Prostate gland (tissue), 2 donors: ENCODE results near the gene RAB6A. TPM values are rescaled to one million over a fixed set of nuclear protein-coding genes. Genes with fewer than 3 reads are reported as not detected.

Source experiments
- DNase-seq: peaks from one replicate; pipeline ENCODE4 v3.0.0-alpha.2; 2019; ENCODE audit warnings: low spot score
- H3K27ac ChIP-seq, 2 donors: fragments of 200-600 bp; sonication (generic); 2 replicates each; pipeline ENCODE4 v1.5.1; 2017 to 2019
- H3K27me3 ChIP-seq: fragments of 200-600 bp; sonication (generic); replicated peaks from 2 replicates; pipeline ENCODE4 v1.5.1; 2019; ENCODE audit not compliant: insufficient read depth
- H3K36me3 ChIP-seq, 2 donors: fragments of 200-600 bp; sonication (generic); 1 replicate in 1 of 2; 2 replicates in 1 of 2; pipeline versions ENCODE4 v1.5.1 to v1.8.1; 2017 to 2019
- H3K4me1 ChIP-seq: fragments of 200-600 bp; sonication (generic); replicated peaks from 2 replicates; pipeline ENCODE4 v1.5.1; 2019
- H3K4me3 ChIP-seq, 2 donors: fragments of 200-600 bp; sonication (generic); 2 replicates each; pipeline ENCODE4 v1.5.1; 2017 to 2019
- H3K9me3 ChIP-seq: fragments of 200-600 bp; sonication (generic); 2 replicates; pipeline ENCODE4 v1.5.1; 2017
- CTCF ChIP-seq, 4 experiments: fragments of 200-600 bp in 2 of 4; fragments of 450-650 bp in 2 of 4; sonication (generic) in 2 of 4; IDR thresholded peaks; 1 replicate in 3 of 4; 2 replicates in 1 of 4; pipeline ENCODE4 v1.5.1; 2016 to 2019; ENCODE audit warnings: antibody characterized with exemption in 4 of 4, mild to moderate bottlenecking in 2 of 4, moderate library complexity in 2 of 4
- POLR2A ChIP-seq: fragments of 450-650 bp; IDR thresholded peaks from one replicate; pipeline ENCODE4 v1.6.1; 2016; ENCODE audit warnings: antibody characterized with exemption, mild to moderate bottlenecking
- POLR2AphosphoS5 ChIP-seq: sonication (generic); formaldehyde crosslinking; IDR thresholded peaks from one replicate; pipeline ENCODE4 v1.6.1; 2017; ENCODE audit warnings: antibody characterized with exemption
- WGBS: methylation state at CpG from one replicate; pipeline ENCODE4 v1.1.5; 2018; 5-methylcytosine and 5-hydroxymethylcytosine counted together
- intact Hi-C: fragments of 100-400 bp; cut with DNase I; formaldehyde crosslinking; loops from one replicate; pipeline ENCODE4 v1.14.2; 2022
- total RNA-seq, 2 donors: library from RNA; depleted of rRNA; stranded (reverse); fragments of >200 nt; gene quantifications; one replicate each; pipeline ENCODE4 v1.1.0, GENCODE V29; 2016

Gene RAB6A
- total RNA-seq, 2 donors from 2014 or later = 152 to 200 TPM

GRCh38 chr11:73762732-73763131, 1.9 kb upstream of the RAB6A start:
- intact Hi-C loops = no loop called here

GRCh38 chr11:73761403-73761945, 600 bp upstream of the RAB6A start:
- peak overlapping the region; percentile 90 to 95 for H3K27ac ChIP-seq
- DNase-seq = no peak
- no peaks in the 10 kb centered on the region for H3K9me3 ChIP-seq
- TF ChIP-seq POLR2A (no peak), CTCF (IDR thresholded peaks at IDR 0.05) (no peak), POLR2AphosphoS5 (no peak)
- peak overlapping the region; percentile 26 to 98 for H3K4me3 ChIP-seq
- H3K4me1 ChIP-seq = no peaks in the 10 kb centered on the region
- intact Hi-C loops = loop anchor here (2.0 kb wide), 1 partner anchor 17 kb away; no protein-coding TSS in a partner anchor
- 49% methylated on average over 16 of the region's 16 CpGs for WGBS
- H3K27me3 ChIP-seq = no peaks in the 10 kb centered on the region
- H3K36me3 ChIP-seq = no peaks in the 10 kb centered on the region

More at GRCh38 chr11:73762732-73763131, 1.9 kb upstream of the RAB6A start:
- TF ChIP-seq CTCF (IDR thresholded peaks at IDR 0.05) = no peak
- Histone ChIP-seq H3K36me3 (no peaks in the 10 kb centered on the region), H3K9me3 (no peaks in the 10 kb centered on the region), H3K27ac (no peak overlapping the region), H3K4me1 (no peaks in the 10 kb centered on the region), H3K4me3 (no peak overlapping the region), H3K27me3 (no peaks in the 10 kb centered on the region)
- DNase-seq = no peak

- under 1% methylated on average over 35 of the region's 44 CpGs for WGBS
Measured at GRCh38 chr11:73760135-73760678, 667 bp downstream of the RAB6A start.

GRCh38 chr11:73759610-73760134, 1.2 kb downstream of the RAB6A start:
- Histone ChIP-seq H3K27me3 (no peaks in the 10 kb centered on the region), H3K9me3 (no peaks in the 10 kb centered on the region), H3K4me3 (peak overlapping the region; percentile 91 to 98), H3K27ac (peak overlapping the region; percentile 95 to 98), H3K4me1 (no peaks in the 10 kb centered on the region), H3K36me3 (no peaks in the 10 kb centered on the region)
- TF ChIP-seq POLR2A (no peak), CTCF (IDR thresholded peaks at IDR 0.05) (peak in 2 of 4 experiments; percentile 19 to 27), POLR2AphosphoS5 (no peak)
- no peak for DNase-seq
- intact Hi-C loops = loop anchor here (2.0 kb wide), 1 partner anchor 19 kb away; no protein-coding TSS in a partner anchor
- under 1% methylated on average over 8 of the region's 8 CpGs for WGBS

More at GRCh38 chr11:73760135-73760678, 667 bp downstream of the RAB6A start:
- intact Hi-C loops = loop anchor here (2.0 kb wide), 1 partner anchor 19 kb away; no protein-coding TSS in a partner anchor
- Histone ChIP-seq H3K36me3 (no peaks in the 10 kb centered on the region), H3K9me3 (no peaks in the 10 kb centered on the region), H3K4me1 (no peaks in the 10 kb centered on the region), H3K4me3 (peak overlapping the region; percentile 91 to 98), H3K27ac (peak overlapping the region; percentile 95 to 98), H3K27me3 (no peaks in the 10 kb centered on the region)
- no peak for TF ChIP-seq POLR2AphosphoS5
- no peak for TF ChIP-seq POLR2A
- TF ChIP-seq CTCF (IDR thresholded peaks at IDR 0.05) = no peak
- peak; percentile 23 for DNase-seq

- H3K27me3 ChIP-seq = no peaks in the 10 kb centered on the region
- H3K4me3 ChIP-seq = peak overlapping the region in 1 of 2 donors; percentile 91
- no peak for TF ChIP-seq POLR2AphosphoS5
- TF ChIP-seq CTCF (IDR thresholded peaks at IDR 0.05) = no peak
- no peak for TF ChIP-seq POLR2A
- no peak for DNase-seq
- H3K9me3 ChIP-seq = no peaks in the 10 kb centered on the region
- intact Hi-C loops = no loop called here
- no peaks in the 10 kb centered on the region for H3K4me1 ChIP-seq
- no peaks in the 10 kb centered on the region for H3K36me3 ChIP-seq
- H3K27ac ChIP-seq = no peak overlapping the region
- 37% methylated on average over 1 of the region's 1 CpG for WGBS
Measured at GRCh38 chr11:73758451-73758850, 2.4 kb downstream of the RAB6A start.
